ENCODE results near the gene FXYD4. TPM values are rescaled to one million over a fixed set of nuclear protein-coding genes. Genes with fewer than 3 reads are reported as not detected.
"Not testable (repeated sequence)": the region's sequence is repeated elsewhere in the genome, so short reads cannot be mapped to it uniquely, and the experiment has no call there.

FXYD4 gene
- total RNA-seq, 1 experiment from 2014 or later, result not detected

GRCh38 chr10:43387678-43388032 lies 16.2 kb downstream of the FXYD4 start:
- DNase-seq (ENCODE audit: low read depth), result no peak
- in situ Hi-C loops (cut with HindIII; ENCODE audit: low pct_unique_long_range_greater_than_20kb, low sequenced_read_pairs), result no loop called here

DNA sequence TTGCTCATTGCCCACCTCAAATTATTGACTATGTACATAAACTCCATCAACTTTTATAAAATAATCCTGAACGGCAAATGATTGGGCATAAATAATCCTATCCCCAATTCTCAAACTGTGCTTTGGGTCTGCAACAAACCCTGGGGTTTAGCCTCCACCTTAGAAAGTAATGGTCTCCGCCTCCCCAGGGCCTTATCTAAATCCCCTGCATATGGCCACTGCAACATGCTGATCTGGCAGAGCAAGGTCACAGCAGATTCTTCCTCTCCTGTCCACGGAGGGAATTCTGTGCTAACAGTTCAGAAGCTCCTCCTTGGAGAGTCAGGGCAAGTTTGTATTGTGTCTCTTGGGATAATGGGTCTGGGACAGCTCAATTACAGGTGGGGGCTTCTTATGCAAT lies 18.4 kb downstream of the FXYD4 start:
- in situ Hi-C loops (cut with HindIII; ENCODE audit: low pct_unique_long_range_greater_than_20kb, low sequenced_read_pairs), result no loop called here
- DNase-seq (ENCODE audit: low read depth), result no peak

DNA sequence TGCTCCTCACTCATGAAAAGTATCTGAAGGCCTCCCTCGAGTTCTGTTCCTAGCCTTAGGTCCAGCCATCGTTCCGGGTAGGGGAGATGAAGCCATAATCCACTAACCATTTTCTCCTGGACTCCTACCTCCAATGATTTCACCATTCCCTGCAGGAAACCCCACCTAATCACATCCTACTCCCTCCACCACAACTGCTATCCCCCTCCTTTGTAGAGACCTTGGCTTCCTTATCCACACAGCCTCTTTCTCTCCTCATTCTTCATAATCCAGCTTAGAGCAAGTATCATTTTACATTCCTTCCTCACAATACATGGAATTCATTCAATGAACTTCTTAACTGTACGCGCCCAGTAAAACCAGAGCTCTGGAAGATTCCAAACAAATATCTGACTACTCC lies 18.9 kb downstream of the FXYD4 start:
- no peak for DNase-seq (ENCODE audit: low read depth)
- in situ Hi-C loops (cut with HindIII; ENCODE audit: low pct_unique_long_range_greater_than_20kb, low sequenced_read_pairs), result no loop called here

DNA sequence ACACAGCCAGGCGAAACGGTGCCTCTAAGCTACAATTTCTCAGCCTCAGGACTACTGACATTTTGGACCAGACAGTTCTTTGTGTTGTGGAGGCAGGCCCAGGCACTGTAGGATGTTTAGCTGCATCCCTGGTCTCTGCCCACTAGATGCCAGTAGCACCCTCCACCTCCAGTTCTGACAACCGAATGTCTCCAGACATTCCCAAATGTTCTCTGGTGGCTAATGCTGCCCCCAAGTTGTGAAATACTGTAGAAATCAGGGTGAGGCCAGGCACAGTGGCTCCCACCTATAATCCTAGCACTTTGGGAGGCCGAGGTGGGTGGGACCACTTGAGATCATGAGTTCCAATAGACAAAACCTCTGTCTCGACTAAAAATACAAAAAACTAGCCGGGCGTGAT lies 19.3 kb downstream of the FXYD4 start:
- in situ Hi-C loops (cut with HindIII; ENCODE audit: low pct_unique_long_range_greater_than_20kb, low sequenced_read_pairs), result no loop called here
- no peak for DNase-seq (ENCODE audit: low read depth)

- in situ Hi-C loops (cut with HindIII; ENCODE audit: low pct_unique_long_range_greater_than_20kb, low sequenced_read_pairs), result no loop called here
- no peak for DNase-seq (ENCODE audit: low read depth)
Measured at GRCh38 chr10:43391496-43391895, 20.1 kb downstream of the FXYD4 start.

DNA sequence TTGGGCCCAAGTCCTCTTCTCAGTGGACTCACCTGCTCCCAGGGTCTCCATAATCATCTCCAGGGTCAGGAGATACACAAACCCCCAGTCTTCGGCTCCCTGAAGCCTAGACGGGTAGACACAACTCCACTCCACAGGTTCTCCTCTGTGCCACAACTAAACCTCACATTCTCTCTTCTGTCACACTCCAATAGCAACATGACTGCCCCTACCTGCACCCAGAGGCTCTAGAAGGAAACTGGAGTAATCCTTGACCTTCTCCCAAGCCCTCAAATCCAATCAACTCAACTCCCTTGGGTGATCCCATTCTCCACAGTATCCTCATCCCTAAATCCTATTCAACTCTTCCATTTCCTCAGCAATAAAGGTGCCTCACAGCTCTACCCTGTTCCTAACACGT lies 21.3 kb downstream of the FXYD4 start:
- DNase-seq (ENCODE audit: low read depth), result no peak
- in situ Hi-C loops (cut with HindIII; ENCODE audit: low pct_unique_long_range_greater_than_20kb, low sequenced_read_pairs), result no loop called here

DNA sequence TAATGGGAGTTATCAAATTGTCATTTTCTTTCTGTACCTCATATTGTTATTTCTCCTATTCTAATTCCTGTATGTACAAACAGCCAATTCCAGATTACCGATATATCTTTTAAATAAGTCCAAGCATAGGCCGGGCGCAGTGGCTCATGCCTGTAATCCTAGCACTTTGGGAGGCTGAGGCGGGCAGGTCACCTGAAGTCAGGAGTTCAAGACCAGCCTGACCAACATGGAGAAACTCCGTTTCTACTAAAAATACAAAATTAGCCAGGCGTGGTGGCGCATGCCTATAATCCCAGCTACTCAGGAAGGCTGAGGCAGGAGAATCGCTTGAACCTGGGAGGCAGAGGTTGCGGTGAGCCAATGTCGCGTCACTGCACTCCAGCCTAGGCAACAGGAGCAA lies 21.8 kb downstream of the FXYD4 start:
- in situ Hi-C loops (cut with HindIII; ENCODE audit: low pct_unique_long_range_greater_than_20kb, low sequenced_read_pairs); DNase-seq (ENCODE audit: low read depth): not testable (repeated sequence)

DNA sequence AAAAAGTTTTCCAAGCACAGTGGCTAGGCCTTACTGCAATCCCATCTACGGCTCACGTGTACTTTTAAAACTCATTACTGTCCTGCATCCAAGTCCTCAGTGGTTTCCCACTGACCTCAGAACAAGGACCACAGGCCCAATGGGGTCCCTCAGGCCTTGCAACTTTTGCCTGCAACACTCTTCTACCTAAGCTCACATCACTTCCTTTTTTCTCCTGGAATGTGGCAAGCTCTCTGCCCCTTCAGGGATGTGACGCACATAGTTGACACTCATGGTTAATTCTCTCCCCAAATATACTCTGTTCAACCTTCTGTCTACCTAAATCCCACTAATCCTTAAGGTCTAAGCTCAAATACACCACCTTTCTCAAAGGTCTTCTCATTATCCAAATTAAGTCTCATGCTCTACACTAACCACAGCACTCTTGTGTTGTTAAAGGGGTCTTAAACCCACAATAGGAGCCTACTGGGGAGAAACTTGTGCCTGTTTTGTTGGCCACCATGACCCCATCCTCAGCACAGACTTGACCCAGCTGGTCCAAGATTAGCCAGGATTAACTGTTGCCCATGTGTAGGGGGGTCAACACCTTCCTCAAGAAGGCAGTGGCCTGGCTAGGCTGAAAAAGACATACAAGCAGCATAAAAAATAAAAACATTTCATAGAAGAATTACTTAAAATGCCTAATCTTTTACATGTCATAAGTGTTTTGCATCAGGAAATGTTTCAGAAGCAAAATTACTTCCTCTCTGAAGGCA lies 22.3 kb downstream of the FXYD4 start:
- in situ Hi-C loops (cut with HindIII; ENCODE audit: low pct_unique_long_range_greater_than_20kb, low sequenced_read_pairs), result no loop called here
- DNase-seq (ENCODE audit: low read depth), result no peak

DNA sequence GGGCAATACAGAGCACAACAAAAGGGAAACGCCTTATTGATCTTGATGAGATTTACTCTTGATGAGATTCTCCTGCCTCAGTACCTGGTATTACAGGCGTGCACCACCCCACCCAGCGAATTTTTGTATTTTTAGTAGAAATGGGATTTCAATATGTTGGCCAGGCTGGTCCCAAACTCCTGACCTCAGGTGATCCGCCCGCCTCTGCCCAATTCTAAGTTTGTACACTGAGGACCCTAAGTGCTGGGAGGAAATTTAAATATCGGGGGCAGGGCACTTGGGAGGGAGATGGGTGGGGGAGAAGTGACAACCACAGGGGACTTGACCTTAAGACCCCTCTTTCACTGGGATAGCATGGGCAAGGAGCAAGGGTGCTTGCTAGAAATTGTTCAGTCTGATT lies 23.4 kb downstream of the FXYD4 start:
- in situ Hi-C loops (cut with HindIII; ENCODE audit: low pct_unique_long_range_greater_than_20kb, low sequenced_read_pairs), result no loop called here
- no peak for DNase-seq (ENCODE audit: low read depth)

- DNase-seq (ENCODE audit: low read depth), result no peak
- in situ Hi-C loops (cut with HindIII; ENCODE audit: low pct_unique_long_range_greater_than_20kb, low sequenced_read_pairs), result no loop called here
Measured at GRCh38 chr10:43395571-43396060, 24.2 kb downstream of the FXYD4 start.

GRCh38 chr10:43396061-43396927 lies 24.9 kb downstream of the FXYD4 start:
- peak; percentile 64 for DNase-seq (ENCODE audit: low read depth)
- in situ Hi-C loops (cut with HindIII; ENCODE audit: low pct_unique_long_range_greater_than_20kb, low sequenced_read_pairs), result no loop called here

- DNase-seq (ENCODE audit: low read depth), result peak; percentile 93
- in situ Hi-C loops (cut with HindIII; ENCODE audit: low pct_unique_long_range_greater_than_20kb, low sequenced_read_pairs), result no loop called here
Measured at GRCh38 chr10:43396928-43397624, 25.6 kb downstream of the FXYD4 start.

GRCh38 chr10:43398939-43399319 lies 27.5 kb downstream of the FXYD4 start:
- no peak for DNase-seq (ENCODE audit: low read depth)
- in situ Hi-C loops (cut with HindIII; ENCODE audit: low pct_unique_long_range_greater_than_20kb, low sequenced_read_pairs), result no loop called here

DNA sequence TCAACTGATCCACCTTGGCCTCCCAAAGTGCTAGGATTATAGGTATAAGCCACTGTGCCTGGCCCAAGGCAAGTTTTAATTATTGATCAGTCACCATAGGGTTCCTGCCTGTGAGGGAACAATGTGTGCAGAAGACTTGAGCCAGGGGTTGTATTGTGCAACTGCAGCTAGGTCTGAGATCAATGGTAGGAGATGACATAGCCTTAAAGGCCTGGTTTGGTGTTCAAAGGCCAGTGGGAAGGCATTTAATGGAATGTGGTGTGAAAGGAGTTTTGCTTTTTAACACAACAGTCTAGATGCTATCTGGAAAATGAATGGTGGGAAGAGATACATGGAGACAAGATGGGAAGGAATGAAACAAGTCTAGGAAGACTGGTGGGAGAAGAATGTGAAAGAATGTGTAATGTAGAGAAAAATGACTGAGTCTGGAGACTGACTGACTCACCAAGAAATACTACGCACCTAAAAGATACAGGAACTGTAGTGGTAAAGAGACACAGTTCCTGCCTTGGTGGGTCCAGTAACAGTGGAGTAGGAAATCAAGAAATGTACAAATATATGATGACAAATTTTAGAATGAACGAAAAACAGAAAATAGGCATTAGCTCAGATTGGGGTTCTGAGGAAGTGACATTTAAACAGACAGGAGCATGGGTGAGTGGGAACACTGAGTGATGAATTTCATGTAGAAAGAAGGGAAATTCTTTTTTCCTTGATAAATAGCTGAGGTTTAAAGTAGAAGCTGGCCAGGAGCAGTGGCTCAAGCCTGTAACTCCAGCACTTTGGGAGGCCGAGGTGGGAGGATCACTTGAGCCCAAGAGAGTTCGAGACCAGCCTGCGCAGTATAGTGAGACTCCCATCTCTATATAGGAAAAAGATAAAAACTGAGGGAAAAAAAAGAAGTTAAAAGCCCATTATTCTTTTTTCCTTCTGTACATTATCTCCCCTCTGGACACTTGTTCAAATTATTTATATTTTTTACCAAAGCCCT lies 28.2 kb downstream of the FXYD4 start:
- no peak for DNase-seq (ENCODE audit: low read depth)
- in situ Hi-C loops (cut with HindIII; ENCODE audit: low pct_unique_long_range_greater_than_20kb, low sequenced_read_pairs), result no loop called here

DNA sequence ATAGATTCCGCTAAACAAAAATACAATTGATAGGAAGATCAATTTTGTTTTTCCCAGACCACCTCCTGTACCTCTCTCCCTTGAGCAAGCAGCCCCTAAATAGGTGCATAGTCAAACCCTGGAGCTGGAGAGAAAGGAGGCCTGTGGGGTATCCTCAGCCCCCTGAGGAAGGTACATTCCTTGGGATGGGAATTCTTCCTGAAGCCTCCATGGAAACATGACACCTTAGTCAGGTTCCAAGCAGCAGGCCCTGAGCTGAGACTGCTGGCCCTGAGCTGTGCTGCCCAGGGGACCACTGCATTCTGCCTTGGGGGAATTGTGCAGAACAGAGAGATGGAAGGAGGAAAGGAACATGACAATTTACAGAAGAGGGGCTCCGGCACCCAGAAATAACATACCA lies 30.2 kb downstream of the FXYD4 start:
- in situ Hi-C loops (cut with HindIII; ENCODE audit: low pct_unique_long_range_greater_than_20kb, low sequenced_read_pairs), result no loop called here
- DNase-seq (ENCODE audit: low read depth), result no peak

- in situ Hi-C loops (cut with HindIII; ENCODE audit: low pct_unique_long_range_greater_than_20kb, low sequenced_read_pairs), result no loop called here
Measured at GRCh38 chr10:43402176-43402575, 30.7 kb downstream of the FXYD4 start.

GRCh38 chr10:43402880-43403452 lies 31.5 kb downstream of the FXYD4 start:
- no peak for DNase-seq (ENCODE audit: low read depth)
- in situ Hi-C loops (cut with HindIII; ENCODE audit: low pct_unique_long_range_greater_than_20kb, low sequenced_read_pairs), result no loop called here

More at GRCh38 chr10:43402176-43402575, 30.7 kb downstream of the FXYD4 start:
- no peak for DNase-seq (ENCODE audit: low read depth)
